Inferior parietal cortex (tissue), 1 donor: ENCODE measurements around the gene TRAF2.

ENCODE experiments used
- DNase-seq: peaks from one replicate; pipeline ENCODE4 v3.0.0-alpha.2; 2016; ENCODE audit errors: extremely low spot score

Gene TRAF2

GRCh38 chr9:136937186-136938001 is 51.1 kb downstream of the TRAF2 start:
- DNase-seq: no peak

GRCh38 chr9:136939431-136939995 is 53.2 kb downstream of the TRAF2 start:
- no peak for DNase-seq

DNA sequence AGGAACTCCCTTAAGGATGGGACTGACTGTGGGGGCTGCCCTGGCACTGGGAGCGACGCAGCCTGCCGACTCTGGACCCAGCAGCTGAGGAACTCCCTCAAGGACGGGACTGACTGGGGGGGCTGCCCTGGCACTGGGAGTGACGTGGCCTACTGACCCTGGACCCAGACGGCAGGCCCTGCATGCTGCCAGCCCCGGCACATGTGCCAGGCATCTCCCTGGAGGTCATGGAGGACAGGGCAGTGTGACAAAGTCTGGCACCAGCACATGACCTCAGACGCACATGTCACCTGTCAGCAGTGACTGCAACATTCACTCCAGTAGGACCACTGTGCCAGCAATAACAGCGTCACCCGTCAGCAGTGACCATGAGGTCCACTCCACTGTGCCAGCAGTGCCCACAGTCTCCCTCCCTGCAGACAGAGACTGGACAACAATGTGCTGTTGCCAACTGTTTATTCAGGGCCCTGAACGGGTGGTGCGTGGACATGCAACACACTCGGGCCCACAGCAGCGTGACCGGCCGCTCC is 53.7 kb downstream of the TRAF2 start:
- no peak for DNase-seq

DNA sequence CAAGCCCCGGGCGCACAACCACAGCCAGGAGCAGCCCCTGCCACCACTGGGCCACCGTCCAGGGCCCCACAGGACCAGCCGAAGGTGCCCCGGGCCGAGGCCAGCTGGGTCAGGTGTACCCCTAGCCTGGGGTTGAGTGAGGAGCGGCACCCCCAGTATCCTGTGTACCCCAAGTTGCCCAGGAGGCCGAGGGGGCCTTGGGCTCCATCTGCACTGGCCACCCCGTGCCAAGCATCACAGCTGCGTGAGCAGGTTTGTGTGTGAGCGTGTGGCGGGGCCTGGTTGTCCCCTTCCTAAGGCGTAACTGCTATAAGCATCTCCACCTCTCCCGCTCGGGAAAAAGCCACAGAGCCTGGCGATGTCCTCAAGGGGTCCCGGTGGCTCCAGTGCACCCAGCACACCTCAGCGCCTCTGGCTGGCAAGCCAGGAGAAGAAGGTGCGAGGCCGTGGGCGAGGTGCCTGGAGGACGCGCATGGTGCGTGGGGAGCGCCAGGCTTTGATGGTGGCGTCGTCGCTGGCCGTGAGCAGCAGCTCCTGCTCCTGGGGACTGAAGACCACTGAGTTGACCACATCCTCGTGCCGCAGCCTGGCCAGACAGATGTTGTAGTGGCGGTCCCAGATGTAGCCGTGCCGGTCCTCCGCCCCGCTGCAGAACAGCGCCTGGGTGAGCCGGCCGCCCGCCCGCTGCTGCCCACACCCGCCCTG is 54.4 kb downstream of the TRAF2 start:
- DNase-seq: no peak

GRCh38 chr9:136941231-136942111 is 55.2 kb downstream of the TRAF2 start:
- DNase-seq: no peak

DNA sequence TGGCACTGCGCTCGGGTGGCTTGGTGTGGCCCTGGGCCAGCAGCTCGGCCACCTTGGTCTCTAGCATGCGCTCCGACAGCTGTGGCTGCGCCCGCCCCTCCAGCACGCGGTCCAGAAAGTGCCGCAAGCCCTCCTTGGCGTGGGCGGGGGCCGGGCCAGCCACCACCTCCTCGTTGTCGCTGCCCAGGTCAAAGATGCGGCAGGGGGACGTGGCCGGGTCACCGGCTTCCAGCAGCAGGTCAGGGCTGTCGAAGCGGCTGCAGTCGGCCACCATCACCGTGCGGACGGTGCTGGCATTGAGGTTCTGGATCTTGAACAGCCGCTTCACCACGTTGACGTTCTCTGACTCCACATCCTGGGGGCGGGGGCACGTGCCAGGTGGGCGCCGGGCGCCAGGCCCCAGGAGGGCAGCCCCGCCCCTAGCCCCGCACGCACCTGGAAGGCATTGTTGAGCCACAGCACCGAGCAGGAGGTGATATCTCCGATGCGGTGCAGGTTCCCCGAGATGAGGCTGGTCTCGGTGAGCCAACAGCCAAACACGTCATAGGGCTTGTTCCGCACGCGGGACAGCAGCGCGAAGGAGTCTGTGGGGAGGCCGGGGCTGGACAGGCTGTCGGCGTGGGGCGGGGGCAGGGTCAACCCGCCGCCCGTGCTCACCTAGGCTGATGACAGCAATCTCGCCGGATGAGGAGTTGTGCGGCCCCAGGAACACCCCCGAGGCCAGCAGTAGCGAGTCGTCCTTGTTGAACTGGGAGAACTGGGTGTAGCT is 56.0 kb downstream of the TRAF2 start:
- no peak for DNase-seq

GRCh38 chr9:136942881-136943230 is 56.5 kb downstream of the TRAF2 start:
- no peak for DNase-seq

- DNase-seq: no peak
Observed at GRCh38 chr9:136943291-136944211, 57.2 kb downstream of the TRAF2 start.

DNA sequence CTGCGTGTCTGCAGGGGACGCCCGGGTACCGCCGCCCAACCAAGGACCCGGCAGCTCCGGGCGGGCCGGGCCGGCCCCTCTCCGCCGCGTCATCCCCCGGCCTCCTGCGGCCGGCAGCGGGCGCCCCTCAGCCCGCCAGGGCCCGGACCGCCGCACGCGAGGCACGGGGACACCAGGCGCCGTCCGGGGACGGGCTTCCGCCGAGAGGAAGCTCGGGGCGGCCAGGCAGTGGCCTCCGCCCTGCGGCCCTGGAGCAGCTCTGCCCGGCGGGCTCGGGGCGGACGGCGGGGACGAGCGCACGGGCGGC is 57.8 kb downstream of the TRAF2 start:
- no peak for DNase-seq

- peak; percentile 94 for DNase-seq
Observed at GRCh38 chr9:136944519-136945332, 58.4 kb downstream of the TRAF2 start, which contains the start of the genes C8G and FBXW5. TSS of gene C8G (plus strand) at chr9:136945243. CDS start at chr9:136945321, 78 bp downstream. TSS of gene FBXW5 (minus strand) at chr9:136944738. CDS start at chr9:136944083, 655 bp downstream.

- DNase-seq: no peak
Observed at GRCh38 chr9:136945333-136946227, 59.3 kb downstream of the TRAF2 start.

- no peak for DNase-seq
Observed at GRCh38 chr9:136946228-136947027, 60.1 kb downstream of the TRAF2 start.

- no peak for DNase-seq
Observed at GRCh38 chr9:136947028-136947891, 60.9 kb downstream of the TRAF2 start.

- DNase-seq: peak; percentile 70
Observed at GRCh38 chr9:136947955-136948510, 61.7 kb downstream of the TRAF2 start.

- DNase-seq: no peak
Observed at GRCh38 chr9:136949239-136949816, 63.0 kb downstream of the TRAF2 start.
